HCT116 (cell line): ENCODE results near the gene ACTR1A.

Experiments used
- EGR1 ChIP-seq: IDR thresholded peaks from 2 replicates; pipeline ENCODE4 v1.6.1; 2012; ENCODE audit warnings: low read depth
- EZH2 ChIP-seq: fragments of 200-600 bp; sonication (generic); IDR thresholded peaks from 2 replicates; pipeline ENCODE4 v1.6.1; 2017; ENCODE audit warnings: antibody characterized with exemption, mixed run types
- EZH2phosphoT487 ChIP-seq: fragments of 200-600 bp; IDR thresholded peaks from 2 replicates; pipeline ENCODE4 v1.6.1; 2018; ENCODE audit warnings: antibody characterized with exemption, borderline replicate concordance
- FOSL1 ChIP-seq: IDR thresholded peaks from 2 replicates; pipeline ENCODE4 v1.6.1; 2012; ENCODE audit warnings: low read depth
- POLR2A ChIP-seq: IDR thresholded peaks from 2 replicates; pipeline ENCODE4 v1.7.0; 2011; ENCODE audit warnings: borderline replicate concordance; ENCODE audit not compliant: insufficient read depth, insufficient read length; ENCODE audit errors: extremely low read depth
- POLR2AphosphoS5 ChIP-seq: IDR thresholded peaks from 2 replicates; pipeline ENCODE4 v1.6.1; 2011; ENCODE audit warnings: mild to moderate bottlenecking, low read depth, low read length, moderate library complexity
- REST ChIP-seq: IDR thresholded peaks from 2 replicates; pipeline ENCODE4 v1.6.1; 2012; ENCODE audit warnings: low read depth
- SIN3A ChIP-seq: IDR thresholded peaks from 2 replicates; pipeline ENCODE4 v1.6.1; 2012; ENCODE audit warnings: low read depth
- YY1 ChIP-seq: IDR thresholded peaks from 2 replicates; pipeline ENCODE4 v1.6.1; 2011; ENCODE audit warnings: low read length, low read depth, moderate library complexity, mild to moderate bottlenecking; ENCODE audit not compliant: insufficient replicate concordance; ENCODE audit errors: extremely low read depth
- TF ChIP-seq, protein P1 (sequence below), 3 experiments: fragments of 200-600 bp in 1 of 3; sonication (generic) in 1 of 3; IDR thresholded peaks in 2 of 3; conservative IDR thresholded peaks in 1 of 3; 2 replicates each; pipeline ENCODE4 v1.5.1; 2012 to 2017; ENCODE audit warnings: low read depth in 2 of 3, low read length in 2 of 3, antibody characterized with exemption in 1 of 3, borderline replicate concordance in 1 of 3, control low read depth in 1 of 3, mild to moderate bottlenecking in 1 of 3, mixed read lengths in 1 of 3, mixed run types in 1 of 3, moderate library complexity in 1 of 3; ENCODE audit not compliant: insufficient read depth in 1 of 3
- TF ChIP-seq, protein P2 (sequence below): IDR thresholded peaks from 2 replicates; pipeline ENCODE4 v1.6.1; 2012

GRCh38 chr10:102460836-102461186, 41.7 kb downstream of the ACTR1A start:
- no peak for TF ChIP-seq POLR2A
- TF ChIP-seq YY1 = no peak
- TF ChIP-seq, protein P1, sequence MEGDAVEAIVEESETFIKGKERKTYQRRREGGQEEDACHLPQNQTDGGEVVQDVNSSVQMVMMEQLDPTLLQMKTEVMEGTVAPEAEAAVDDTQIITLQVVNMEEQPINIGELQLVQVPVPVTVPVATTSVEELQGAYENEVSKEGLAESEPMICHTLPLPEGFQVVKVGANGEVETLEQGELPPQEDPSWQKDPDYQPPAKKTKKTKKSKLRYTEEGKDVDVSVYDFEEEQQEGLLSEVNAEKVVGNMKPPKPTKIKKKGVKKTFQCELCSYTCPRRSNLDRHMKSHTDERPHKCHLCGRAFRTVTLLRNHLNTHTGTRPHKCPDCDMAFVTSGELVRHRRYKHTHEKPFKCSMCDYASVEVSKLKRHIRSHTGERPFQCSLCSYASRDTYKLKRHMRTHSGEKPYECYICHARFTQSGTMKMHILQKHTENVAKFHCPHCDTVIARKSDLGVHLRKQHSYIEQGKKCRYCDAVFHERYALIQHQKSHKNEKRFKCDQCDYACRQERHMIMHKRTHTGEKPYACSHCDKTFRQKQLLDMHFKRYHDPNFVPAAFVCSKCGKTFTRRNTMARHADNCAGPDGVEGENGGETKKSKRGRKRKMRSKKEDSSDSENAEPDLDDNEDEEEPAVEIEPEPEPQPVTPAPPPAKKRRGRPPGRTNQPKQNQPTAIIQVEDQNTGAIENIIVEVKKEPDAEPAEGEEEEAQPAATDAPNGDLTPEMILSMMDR (IDR thresholded peaks at IDR 0.05 in 2 of 3, conservative IDR thresholded peaks at IDR 0.05 in 1 of 3; ENCODE audit: borderline replicate concordance in 1 of 3, insufficient read depth in 1 of 3, low read depth in 2 of 3, low read length in 2 of 3) = no peak
- TF ChIP-seq SIN3A = no peak
- TF ChIP-seq REST = no peak
- TF ChIP-seq POLR2AphosphoS5 = no peak
- TF ChIP-seq EGR1 = no peak
- TF ChIP-seq EZH2 = no peak
- TF ChIP-seq, protein P2, sequence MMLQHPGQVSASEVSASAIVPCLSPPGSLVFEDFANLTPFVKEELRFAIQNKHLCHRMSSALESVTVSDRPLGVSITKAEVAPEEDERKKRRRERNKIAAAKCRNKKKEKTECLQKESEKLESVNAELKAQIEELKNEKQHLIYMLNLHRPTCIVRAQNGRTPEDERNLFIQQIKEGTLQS = no peak
- no peak for TF ChIP-seq EZH2phosphoT487
- TF ChIP-seq FOSL1 = no peak
